GM12891 (cell line): ENCODE results near the gene ANKH.

Source experiments
- PAX5 ChIP-seq: IDR thresholded peaks from 2 replicates; pipeline ENCODE4 v1.6.1; 2011; ENCODE audit warnings: low read length, moderate library complexity, mild to moderate bottlenecking; ENCODE audit not compliant: insufficient read depth, severe bottlenecking
- POLR2A ChIP-seq: IDR thresholded peaks from 2 replicates; pipeline ENCODE4 v1.6.1; 2011; ENCODE audit warnings: low read depth, low read length, control low read depth
- POLR2AphosphoS5 ChIP-seq: IDR thresholded peaks from 2 replicates; pipeline ENCODE4 v1.6.1; 2011; ENCODE audit warnings: low read depth, low read length, control low read depth
- SPI1 ChIP-seq: IDR thresholded peaks from 2 replicates; pipeline ENCODE4 v1.6.1; 2011; ENCODE audit warnings: low read depth, low read length, control low read depth
- TAF1 ChIP-seq: IDR thresholded peaks from 2 replicates; pipeline ENCODE4 v1.6.1; 2011; ENCODE audit warnings: low read depth, low read length, control low read depth

- TF ChIP-seq POLR2AphosphoS5 (no peak), POLR2A (no peak), PAX5 (no peak), TAF1 (no peak), SPI1 (no peak)
Measured at GRCh38 chr5:14659821-14660607, 211.6 kb downstream of the ANKH start.
